HepG2 (cell line): ENCODE measurements around the gene SH3PXD2A. TPM values are rescaled to one million over a fixed set of nuclear protein-coding genes. Genes with fewer than 3 reads are reported as not detected.

ENCODE experiments used
- ATAC-seq: fragments of 200-7000 bp; cut with Tn5 transposase; 3 replicates; pipeline ENCODE4 v1.9.1; 2020; ENCODE audit warnings: mild to moderate bottlenecking, moderate library complexity
- BruUV-seq: library from RNA; stranded (reverse); fragments of 400-500 nt; replicated peaks from 2 replicates; lab custom pipeline; 2021; lab: Mats Ljungman, UMichigan
- CTCF ChIA-PET: fragments of 300-600 bp; formaldehyde crosslinking; extraction: SDS; loops from one replicate; lab custom pipeline; 2021; ENCODE audit warnings: low total read pairs, inconsistent platforms, low intra/inter-chr PET ratio; lab: Yijun Ruan, JAX
- POLR2A ChIA-PET: fragments of 350-600 bp; sonication (Branson Sonifier 250); formaldehyde crosslinking; loops from one replicate; lab custom pipeline; 2020; ENCODE audit warnings: antibody characterized with exemption, inconsistent platforms; lab: Yijun Ruan, JAX
- DNase-seq: peaks from one replicate; pipeline ENCODE4 v3.0.0-alpha.2; 2015; ENCODE audit warnings: low spot score
- FAIRE-seq: peaks from 3 replicates; lab custom pipeline; 2011; peaks lifted over from hg19 to GRCh38; lab: Jason Lieb, UNC
- H2AFZ ChIP-seq: one replicate; pipeline ENCODE4 v1.6.1; 2011; ENCODE audit warnings: low read length, inconsistent platforms
- H3K27ac ChIP-seq: fragments of 300-600 bp; 3 replicates; pipeline ENCODE4 v1.8.0; 2011; ENCODE audit warnings: mixed run types, mild to moderate bottlenecking, mixed read lengths, low read length, inconsistent platforms; ENCODE audit not compliant: insufficient read depth; ENCODE audit errors: extremely low read length
- H3K27me3 ChIP-seq, 2 experiments: fragments of 200-600 bp in 1 of 2; 2 replicates in 1 of 2; 3 replicates in 1 of 2; pipeline versions ENCODE4 v1.6.0 to v1.8.0; 2011; ENCODE audit warnings: low read length in 2 of 2, mild to moderate bottlenecking in 2 of 2, moderate library complexity in 2 of 2, inconsistent platforms in 1 of 2; ENCODE audit not compliant: insufficient read depth in 2 of 2, control insufficient read depth in 1 of 2
- H3K36me3 ChIP-seq, 2 experiments: fragments of 200-600 bp in 1 of 2; replicated peaks in 1 of 2; 2 replicates in 1 of 2; 3 replicates in 1 of 2; pipeline versions ENCODE4 v1.5.1 to v1.8.0; 2011; ENCODE audit warnings: low read length in 2 of 2, inconsistent platforms in 1 of 2; ENCODE audit not compliant: insufficient read depth in 2 of 2, control insufficient read depth in 1 of 2
- H3K4me1 ChIP-seq: 2 replicates; pipeline ENCODE4 v1.5.1; 2012; ENCODE audit warnings: low read length, inconsistent platforms; ENCODE audit not compliant: insufficient read depth
- H3K4me2 ChIP-seq: 2 replicates; pipeline ENCODE4 v1.6.0; 2011; ENCODE audit warnings: low read depth, low read length, inconsistent platforms
- H3K4me3 ChIP-seq, 3 experiments: fragments of 200-600 bp in 1 of 3; sonication (generic), shearing (Covaris generic) in 1 of 3; replicated peaks in 1 of 3; 2 replicates each; pipeline ENCODE4 v1.5.1; 2011 to 2016; ENCODE audit warnings: low read length in 3 of 3, inconsistent platforms in 2 of 3, low read depth in 2 of 3, mild to moderate bottlenecking in 2 of 3, control low read depth in 1 of 3, mixed read lengths in 1 of 3; ENCODE audit not compliant: insufficient read depth in 1 of 3
- H3K79me2 ChIP-seq: one replicate; pipeline ENCODE4 v1.6.1; 2011; ENCODE audit warnings: low read length, inconsistent platforms; ENCODE audit not compliant: insufficient read depth
- H3K9ac ChIP-seq: 2 replicates; pipeline ENCODE4 v1.6.0; 2011; ENCODE audit warnings: mild to moderate bottlenecking, low read depth, low read length, inconsistent platforms; ENCODE audit not compliant: insufficient read depth
- H3K9me3 ChIP-seq: 2 replicates; pipeline ENCODE4 v1.5.1; 2012; ENCODE audit warnings: mild to moderate bottlenecking, low read length
- H4K20me1 ChIP-seq: 2 replicates; pipeline ENCODE4 v1.6.0; 2011; ENCODE audit warnings: inconsistent platforms, mild to moderate bottlenecking, low read length, moderate library complexity; ENCODE audit not compliant: insufficient read depth
- PITX1 ChIP-seq: sonication (generic); formaldehyde crosslinking; IDR thresholded peaks from 2 replicates; pipeline ENCODE4 v1.5.1; 2020; ENCODE audit warnings: mild to moderate bottlenecking, missing genetic modification reagents
- RBM22 ChIP-seq: fragments of 200-400 bp; formaldehyde crosslinking; optimal IDR thresholded peaks from 2 replicates; pipeline ENCODE3; 2017; ENCODE audit warnings: mild to moderate bottlenecking, low read length, moderate library complexity
- ZNF121 ChIP-seq: sonication (generic); formaldehyde crosslinking; IDR thresholded peaks from 2 replicates; pipeline ENCODE4 v1.5.0; 2020; ENCODE audit warnings: mild to moderate bottlenecking, missing genetic modification reagents
- WGBS: methylation state at CpG from one replicate; pipeline ENCODE4 v1.1.6; 2017; ENCODE audit warnings: low lambda C conversion rate; 5-methylcytosine and 5-hydroxymethylcytosine counted together
- in situ Hi-C: cut with HindIII; loops from 2 replicates; pipeline ENCODE4 v1.10.0; 2017; ENCODE audit warnings: low pct_unique_long_range_greater_than_20kb; ENCODE audit not compliant: extremely low pct_ligation_motif_present
- intact Hi-C: fragments of 100-400 bp; cut with micrococcal nuclease; formaldehyde crosslinking; loops from one replicate; pipeline ENCODE4 v1.10.0; 2022; ENCODE audit not compliant: unreplicated experiment
- polyA plus RNA-seq, 8 experiments: library from polyadenylated mRNA; depleted of rRNA in 3 of 8; stranded (reverse) in 7 of 8; unstranded in 1 of 8; fragments of >200 nt; fragmentation: Illumina TruSeq in 4 of 8; extraction: Trizol in 4 of 8; gene quantifications; 2 replicates each; pipeline versions ENCODE4 v1.2.1 to v1.2.3, GENCODE V29; 2011 to 2016; ENCODE audit warnings: low read depth in 4 of 8, missing spikeins in 1 of 8, mixed read lengths in 1 of 8; ENCODE audit not compliant: insufficient read depth in 1 of 8
- total RNA-seq, 5 experiments: library from RNA; depleted of rRNA; stranded (reverse); fragments of >200 nt; fragmentation: Illumina TruSeq; extraction: Trizol; gene quantifications; 2 replicates each; pipeline ENCODE4 v1.2.3, GENCODE V29; 2016; ENCODE audit warnings: low read depth in 1 of 5
- TF ChIP-seq, protein P1 (sequence below): sonication (generic); formaldehyde crosslinking; IDR thresholded peaks from 2 replicates; pipeline ENCODE4 v1.5.1; 2020; ENCODE audit warnings: missing genetic modification reagents, mild to moderate bottlenecking, borderline replicate concordance

Gene SH3PXD2A
- total and polyA plus RNA-seq, 2 of the 13 experiments (the other 11 are each of a cell fraction or from before 2014, with no cell fraction given), result 11.1 to 11.3 TPM

DNA sequence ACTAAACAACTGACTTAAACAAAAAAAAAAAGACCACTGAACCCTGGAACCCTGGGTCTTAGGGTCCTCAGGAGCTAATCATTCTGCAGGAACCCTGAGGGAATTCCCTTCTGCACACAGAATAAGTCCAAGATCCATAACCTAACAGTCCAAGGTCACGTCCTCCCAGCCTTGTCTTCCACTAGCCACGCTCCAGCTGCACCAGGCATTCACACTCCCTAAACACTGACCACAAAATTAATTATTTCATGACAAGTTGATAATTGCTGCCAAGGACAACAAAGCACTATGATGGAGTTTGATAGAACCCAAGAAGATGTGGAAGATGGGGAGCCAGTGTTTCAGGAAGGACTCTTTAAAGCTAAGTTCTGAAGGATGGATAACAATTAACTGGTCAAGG lies 130.6 kb downstream of the SH3PXD2A start:
- Histone ChIP-seq H4K20me1 (0 out of 2 replicates have a peak, but pooled peaks cover 2% of the 10 kb centered on the region), H3K9ac (no peak overlapping the region), H3K4me1 (no peaks in the 10 kb centered on the region), H3K4me3 (no peak overlapping the region), H3K27me3 (no peaks in the 10 kb centered on the region), H2AFZ (no peak overlapping the region), H3K79me2 (no peaks in the 10 kb centered on the region), H3K27ac (no peak overlapping the region), H3K4me2 (no peak overlapping the region), H3K9me3 (no peaks in the 10 kb centered on the region), H3K36me3 (peaks cover 48 to 87% of the 10 kb centered on the region in 2 experiments)
- in situ Hi-C loops, result no loop called here
- FAIRE-seq (no peak), ATAC-seq (no peak), DNase-seq (no peak)
- ChIA-PET POLR2A (interaction anchor here (0.7 kb wide), 1 partner anchor 70 kb away, joined by 3 read pairs; no protein-coding TSS in a partner anchor), CTCF (no interaction called here)
- no TSS peak for BruUV-seq
- intact Hi-C loops, result no loop called here
- 97% methylated on average over 2 of the region's 2 CpGs for WGBS
- TF ChIP-seq ZNF121 (no peak), RBM22 (peak; percentile 48)

DNA sequence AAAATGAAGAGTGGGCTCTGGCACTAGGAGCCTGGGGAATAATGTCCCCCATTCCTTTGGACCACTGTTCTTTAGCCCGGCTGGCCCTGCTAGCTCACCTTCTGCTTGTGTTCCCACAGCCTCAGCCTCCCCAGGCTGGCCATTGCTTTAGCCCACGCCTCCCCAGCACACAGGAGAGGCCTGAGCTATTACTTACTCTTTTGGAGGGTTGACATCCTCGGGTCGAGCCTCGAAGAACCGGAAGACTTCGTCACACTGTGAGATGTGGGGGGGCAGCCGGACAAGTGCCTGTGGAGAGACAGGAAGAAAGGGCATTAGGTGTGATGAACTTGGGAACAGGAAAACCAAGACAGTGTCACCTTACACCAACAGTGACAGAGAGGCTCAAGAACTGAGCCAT lies 131.3 kb downstream of the SH3PXD2A start:
- Histone ChIP-seq H3K4me3 (no peak overlapping the region), H3K4me1 (no peaks in the 10 kb centered on the region), H3K27ac (no peak overlapping the region), H3K9ac (no peak overlapping the region), H3K27me3 (no peaks in the 10 kb centered on the region), H3K79me2 (no peaks in the 10 kb centered on the region), H3K4me2 (no peak overlapping the region), H3K9me3 (no peaks in the 10 kb centered on the region), H2AFZ (no peak overlapping the region), H4K20me1 (0 out of 2 replicates have a peak, but pooled peaks cover 2% of the 10 kb centered on the region), H3K36me3 (peaks cover 50 to 83% of the 10 kb centered on the region in 2 experiments)
- TF ChIP-seq RBM22 (no peak), PITX1 (CRISPR knock-in tag) (no peak)
- TF ChIP-seq, protein P1, sequence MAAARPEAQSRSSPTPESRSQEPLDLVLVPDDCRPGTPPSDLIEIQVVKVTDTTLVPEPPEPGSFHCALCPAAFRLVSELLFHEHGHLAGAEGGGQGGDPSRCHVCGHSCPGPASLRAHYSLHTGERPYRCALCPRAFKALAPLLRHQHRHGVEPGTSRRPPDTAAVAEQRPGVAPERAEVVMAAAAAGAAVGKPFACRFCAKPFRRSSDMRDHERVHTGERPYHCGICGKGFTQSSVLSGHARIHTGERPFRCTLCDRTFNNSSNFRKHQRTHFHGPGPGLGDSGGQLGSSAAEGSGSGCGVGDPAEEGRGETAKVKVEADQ (CRISPR knock-in tag), result no peak
- ChIA-PET POLR2A (no interaction called here), CTCF (no interaction called here)
- no peak for FAIRE-seq
- no peak for DNase-seq
- no peak for ATAC-seq
- WGBS, result 93% methylated on average over 8 of the region's 8 CpGs
- intact Hi-C loops, result no loop called here
- BruUV-seq, result no TSS peak
- in situ Hi-C loops, result no loop called here
